ENCODE measurements around the gene VPS37D.
A peak's percentile ranks its signal among the peaks of the same experiment; 100 is the strongest.

Gene VPS37D

DNA sequence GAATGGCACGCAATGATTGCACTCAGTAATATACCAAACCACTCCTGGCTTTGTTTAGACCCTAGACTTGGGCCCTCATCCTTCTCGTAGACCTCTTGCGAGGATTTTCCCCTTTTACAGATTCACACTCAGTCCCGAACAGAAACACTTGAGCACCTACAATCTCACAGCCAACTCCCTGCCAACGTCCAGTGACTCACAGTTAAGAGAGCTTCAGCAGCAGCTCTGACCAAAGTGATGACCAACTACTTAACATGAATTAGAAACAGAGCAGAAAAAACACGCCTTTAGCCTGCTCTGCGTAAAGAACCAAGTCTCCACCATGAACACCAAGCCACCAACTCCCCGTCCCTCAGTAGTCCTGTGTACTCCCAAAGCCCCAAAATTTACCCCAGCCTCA is 13.4 kb downstream of the VPS37D start:
- DNase-seq = no peak

DNA sequence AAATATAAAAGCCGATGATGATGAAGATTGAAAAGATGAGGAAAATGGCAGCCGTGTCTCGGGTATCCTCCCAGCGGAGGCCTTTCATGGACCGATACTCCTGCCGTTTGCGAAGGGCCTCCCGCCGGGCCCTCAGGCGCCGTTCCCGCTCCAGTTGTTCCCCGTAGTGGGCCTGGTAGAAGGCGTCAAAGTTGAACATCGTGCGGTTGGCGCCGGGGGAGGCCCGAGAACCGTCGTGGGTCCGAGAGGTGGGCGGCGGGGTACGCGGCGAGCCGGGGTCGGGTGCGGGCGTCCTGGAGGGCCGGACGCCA is 15.1 kb downstream of the VPS37D start:
- no peak for DNase-seq

DNA sequence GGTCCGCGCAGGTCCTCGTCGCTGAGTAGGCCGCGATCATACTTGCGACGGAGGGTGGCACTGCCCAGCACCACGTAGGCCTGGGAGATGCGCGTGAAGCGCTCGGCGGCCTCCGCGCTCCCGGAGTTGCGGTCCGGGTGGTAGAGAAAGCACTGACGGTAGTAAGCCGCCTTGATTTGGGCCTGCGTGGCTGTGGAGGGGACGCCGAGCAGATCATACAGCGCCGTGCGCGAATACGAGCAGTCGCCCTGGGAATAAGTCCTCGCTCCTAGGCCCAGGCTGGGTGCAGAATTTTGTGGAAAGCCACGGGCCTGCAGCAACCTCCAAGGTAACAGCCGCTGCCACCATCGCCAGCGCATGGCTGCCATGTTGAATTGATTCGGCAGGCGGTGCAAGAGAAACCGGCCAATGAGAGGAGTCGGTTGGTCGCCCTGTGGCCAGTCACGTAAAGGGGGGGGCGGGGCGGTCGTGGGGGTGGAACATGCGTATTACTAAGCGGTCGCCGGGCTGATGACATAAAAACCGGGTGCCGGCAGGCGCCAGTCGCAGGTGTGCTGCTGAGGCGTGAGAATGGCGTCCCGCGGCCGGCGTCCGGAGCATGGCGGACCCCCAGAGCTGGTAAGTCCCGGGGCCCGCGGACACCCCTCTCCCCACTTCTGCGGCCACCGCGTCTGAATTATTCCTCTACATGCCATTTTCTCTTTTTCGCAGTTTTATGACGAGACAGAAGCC is 15.6 kb downstream of the VPS37D start, which contains the start of the genes BUD23 and DNAJC30:
Gene BUD23, plus strand, starts transcription at position 542 of the 732 bp plus-strand sequence. Its CDS starts 29 bp downstream, at position 571.
Gene DNAJC30, minus strand, starts transcription at position 398 of the 732 bp plus-strand sequence. Its CDS starts 30 bp downstream, at position 368.
- DNase-seq = peak; percentile 53

DNA sequence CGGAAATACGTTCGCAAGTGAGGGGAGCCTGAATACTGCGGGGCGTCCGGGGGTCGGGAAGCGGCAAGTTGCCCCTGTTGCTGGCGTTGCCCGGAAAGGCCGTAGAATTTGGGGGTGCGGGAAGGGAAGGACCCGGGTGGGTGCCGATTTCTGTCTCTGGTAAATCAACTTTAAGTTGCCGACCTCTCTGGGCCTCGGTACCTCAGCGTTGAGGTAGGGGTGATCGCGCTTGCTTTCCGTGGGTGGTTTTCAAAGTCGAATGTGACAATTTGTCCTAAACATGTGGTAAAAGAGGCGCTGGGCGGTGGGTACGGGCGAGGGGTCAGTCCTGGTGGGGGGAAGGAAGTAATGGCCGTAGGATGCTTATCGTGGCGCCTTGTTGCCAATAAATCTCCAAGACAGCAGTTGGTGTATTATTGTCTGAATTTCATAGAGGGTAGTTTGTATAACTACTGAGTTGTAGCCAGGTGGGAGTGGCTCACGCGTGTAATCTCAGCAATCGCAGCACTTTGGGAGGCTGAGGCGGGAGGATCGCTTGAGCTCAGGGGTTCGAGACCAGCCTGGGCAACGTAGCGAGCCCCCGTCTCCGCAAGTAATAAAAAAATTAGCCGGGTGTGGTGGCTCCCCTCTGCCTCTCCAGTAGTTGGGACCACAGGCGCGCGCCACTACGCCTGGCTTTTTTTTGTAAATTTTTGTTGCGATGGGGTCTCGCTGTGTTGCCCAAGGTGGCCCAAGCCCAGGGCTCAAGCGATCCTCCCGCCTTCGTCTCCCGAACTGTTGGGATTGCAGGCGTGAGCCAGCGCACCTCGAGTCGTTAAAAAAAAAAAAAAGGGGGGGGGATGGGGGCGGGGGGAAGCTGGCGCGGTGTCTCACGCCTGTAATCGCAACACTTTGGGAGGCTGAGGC is 16.4 kb downstream of the VPS37D start:
- no peak for DNase-seq

DNA sequence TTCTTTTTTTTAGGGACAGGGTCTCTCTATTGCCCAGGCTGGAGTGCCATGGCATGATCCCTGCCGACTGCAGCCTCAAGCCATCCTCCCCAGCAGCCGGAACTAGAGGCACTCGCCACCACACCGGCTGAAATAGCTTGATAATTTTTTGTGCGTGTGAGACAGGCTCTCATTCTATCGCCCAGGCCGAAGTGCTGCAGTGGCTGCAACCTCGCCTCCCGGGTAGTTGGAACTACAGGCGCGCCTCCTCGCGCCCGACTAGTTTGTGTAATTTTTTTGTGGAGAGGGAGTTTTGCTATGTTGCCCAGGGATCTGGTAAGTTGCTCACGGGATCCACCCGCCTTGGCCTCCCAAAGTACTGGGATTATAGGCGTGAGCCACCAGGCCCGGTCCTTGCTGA is 17.7 kb downstream of the VPS37D start:
- no peak for DNase-seq

DNA sequence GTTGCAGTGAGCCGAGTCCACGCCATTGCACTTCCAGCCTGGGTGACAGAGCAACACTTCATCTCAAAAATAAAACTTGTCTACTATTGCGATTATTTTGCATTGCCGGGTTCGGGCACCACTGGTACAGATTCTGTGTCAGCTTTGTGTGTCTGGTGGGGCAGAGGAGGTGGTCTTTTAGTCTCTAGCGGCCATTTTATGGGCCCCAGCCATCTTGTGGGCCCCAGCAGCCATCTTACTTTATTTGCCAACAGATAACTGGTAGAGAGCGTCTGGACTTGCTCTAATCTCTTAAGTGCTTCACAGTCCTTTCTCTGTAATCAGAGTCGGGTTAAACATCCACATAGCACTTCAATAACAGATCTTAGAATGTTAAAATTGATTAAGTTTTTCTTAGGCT is 20.7 kb downstream of the VPS37D start:
- DNase-seq = no peak

DNA sequence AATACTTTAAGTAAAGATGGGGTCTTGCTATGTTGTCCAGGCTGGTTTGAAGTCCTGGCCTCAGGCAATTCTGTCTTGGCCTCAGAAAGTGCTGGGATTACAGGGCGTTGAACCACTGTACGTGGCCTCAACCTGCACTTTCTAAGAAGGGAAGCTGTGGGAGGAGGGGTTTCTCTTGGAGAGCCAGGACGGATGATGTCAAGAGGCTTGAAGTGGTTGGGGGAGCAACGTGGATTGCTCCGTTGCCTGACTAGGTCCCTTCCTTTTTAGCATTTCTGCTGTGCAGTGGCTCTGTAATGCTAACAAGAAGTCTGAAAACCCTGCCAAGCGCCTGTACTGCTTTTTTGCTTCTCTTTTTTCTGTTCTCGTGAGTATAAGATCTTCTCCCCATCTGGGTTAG is 23.0 kb downstream of the VPS37D start:
- no peak for DNase-seq

DNA sequence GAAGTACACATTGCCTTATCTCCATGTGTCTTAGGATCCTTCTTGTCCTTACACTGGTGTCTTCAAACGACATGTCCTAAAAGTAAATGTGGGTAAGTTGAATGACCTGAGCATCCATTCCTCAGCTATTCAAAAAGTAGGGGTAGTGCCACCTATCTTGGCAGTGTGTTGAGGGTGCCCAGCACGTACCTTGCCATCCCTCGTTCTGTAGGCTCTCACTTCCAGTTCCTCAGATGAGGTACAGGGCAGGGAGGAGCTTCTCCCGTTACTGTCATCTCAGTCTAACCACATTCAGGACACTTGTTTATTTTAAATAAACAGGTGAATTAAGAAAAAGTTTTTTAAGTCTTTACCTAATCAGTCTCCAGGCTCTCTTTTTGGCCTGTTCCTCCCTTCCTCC is 28.7 kb downstream of the VPS37D start:
- no peak for DNase-seq

DNA sequence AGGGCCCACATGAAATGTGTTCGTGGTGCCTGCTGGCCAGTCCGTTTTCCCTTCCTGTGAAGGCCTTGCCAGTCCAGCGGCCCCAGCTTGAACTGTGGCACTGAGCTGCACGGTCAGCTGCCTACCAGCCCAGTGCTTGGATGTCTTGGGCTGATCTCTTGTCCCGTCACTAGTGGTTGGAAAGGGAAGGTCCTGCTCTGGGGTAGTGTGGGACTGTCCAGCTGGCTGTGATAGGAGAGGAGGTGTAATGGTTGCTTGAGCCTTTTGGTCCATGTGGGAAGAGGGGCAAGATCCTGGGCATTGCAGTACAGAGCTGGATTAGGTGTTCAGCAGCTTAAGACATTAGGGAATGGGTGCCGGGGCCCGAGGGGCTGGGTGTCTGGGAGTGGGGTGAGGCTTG is 30.8 kb downstream of the VPS37D start:
- DNase-seq = no peak

DNA sequence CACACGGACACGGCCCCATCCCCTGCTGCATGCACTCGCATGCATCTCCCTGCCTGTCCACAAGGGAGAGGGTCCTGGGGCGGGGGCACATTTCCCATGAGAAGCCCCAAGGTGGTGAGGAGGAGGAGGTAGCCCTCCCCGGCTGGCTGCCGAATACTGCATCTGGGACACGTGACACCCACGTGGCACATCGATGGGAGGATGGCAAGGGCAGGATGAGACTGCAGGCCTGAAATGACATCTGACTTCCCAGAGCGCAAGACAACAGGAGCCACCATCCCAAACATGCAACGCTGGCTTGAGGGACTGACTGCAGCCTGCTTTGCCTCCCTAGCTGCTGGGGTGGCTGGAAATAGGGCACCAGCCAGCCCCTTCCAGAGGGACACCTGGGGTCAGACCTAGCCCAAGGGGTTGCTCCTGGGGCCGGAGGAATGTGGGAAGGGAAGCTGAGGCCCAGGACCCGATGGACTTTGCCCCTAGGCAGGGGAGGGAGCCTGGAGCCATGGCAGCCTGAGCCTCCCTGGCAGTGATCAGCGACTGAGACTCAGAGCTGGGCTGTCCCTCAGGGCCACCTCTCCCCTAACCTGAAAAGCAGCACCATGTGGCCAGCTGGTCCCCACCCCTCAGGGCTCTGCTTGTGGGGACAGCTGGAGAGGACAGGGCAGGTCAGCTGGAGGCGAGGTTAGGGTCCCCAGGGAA is 31.9 kb downstream of the VPS37D start:
- DNase-seq = no peak

DNA sequence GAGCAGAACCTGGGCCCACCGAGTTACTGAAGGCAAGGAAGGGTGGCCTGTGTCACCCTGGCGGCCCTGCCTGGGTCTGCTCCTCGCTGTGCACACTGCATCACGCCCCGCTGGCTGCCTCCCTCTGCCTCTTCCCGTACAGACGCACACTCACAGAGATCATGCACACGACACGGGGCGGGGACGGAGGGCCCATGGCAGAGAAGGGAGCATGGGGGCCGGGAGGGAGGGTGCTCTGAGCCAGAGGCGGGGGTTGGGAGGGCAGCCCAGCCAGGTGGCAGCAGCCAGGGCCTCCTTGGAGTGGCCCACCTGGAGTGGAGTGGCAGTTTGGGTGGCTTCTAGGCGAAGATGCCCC is 32.4 kb downstream of the VPS37D start:
- no peak for DNase-seq

DNA sequence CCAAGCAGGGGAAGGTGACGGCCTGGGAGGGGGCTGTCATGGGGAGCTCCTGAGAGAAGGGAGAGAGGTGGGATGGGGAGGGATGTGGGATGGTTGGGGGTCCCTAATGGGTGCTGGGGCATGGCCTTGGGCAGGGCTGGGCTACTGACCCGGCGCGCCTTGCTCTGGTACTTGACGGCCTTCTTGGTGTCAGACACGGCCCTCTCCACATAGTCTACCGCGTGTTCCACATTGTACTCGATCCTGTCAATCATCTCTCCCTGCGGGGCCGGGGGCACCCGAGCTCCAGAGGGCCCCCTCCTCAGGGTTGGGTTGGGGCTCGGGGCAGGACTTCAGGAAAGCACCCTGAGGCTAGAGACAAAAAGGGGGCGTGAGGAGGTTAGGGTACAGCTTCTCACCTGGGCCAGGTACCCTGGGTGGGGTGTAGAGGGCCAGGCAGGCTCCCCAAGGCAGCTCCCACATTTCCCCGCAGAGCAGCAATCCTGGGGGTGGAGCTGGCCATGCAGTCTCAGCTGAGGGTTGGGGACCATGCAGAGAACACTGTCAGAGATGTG is 33.0 kb downstream of the VPS37D start:
- DNase-seq = no peak

DNA sequence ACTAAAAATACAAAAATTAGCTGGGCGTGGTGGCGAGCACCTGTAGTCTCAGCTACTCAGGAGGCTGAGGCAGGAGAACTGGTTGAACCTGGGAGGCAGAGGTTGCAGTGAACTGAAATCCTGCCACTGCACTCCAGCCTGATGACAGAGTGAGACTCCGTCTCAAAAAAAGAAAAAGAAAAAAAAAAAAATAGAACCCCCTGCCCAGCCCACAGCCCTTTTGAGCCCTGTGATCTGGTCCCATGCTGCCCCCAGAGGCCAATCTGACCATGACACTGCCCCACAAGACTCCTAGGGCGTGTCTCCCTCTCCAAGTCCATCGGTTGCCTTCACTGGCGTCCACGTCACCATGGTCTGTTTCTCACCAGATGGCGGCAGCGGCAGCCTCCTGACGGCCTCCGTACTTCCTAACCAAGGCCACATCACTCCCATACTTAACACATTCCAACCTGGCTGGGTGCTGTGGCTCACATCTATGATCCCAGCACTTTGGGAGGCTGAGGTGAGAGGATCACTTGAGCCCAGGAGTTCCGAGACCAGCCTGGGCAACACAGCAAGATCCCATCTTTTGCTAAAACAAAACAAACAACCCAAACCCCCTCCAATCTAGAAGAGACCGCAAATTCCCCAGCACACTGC is 33.8 kb downstream of the VPS37D start:
- DNase-seq = peak; percentile 57

DNA sequence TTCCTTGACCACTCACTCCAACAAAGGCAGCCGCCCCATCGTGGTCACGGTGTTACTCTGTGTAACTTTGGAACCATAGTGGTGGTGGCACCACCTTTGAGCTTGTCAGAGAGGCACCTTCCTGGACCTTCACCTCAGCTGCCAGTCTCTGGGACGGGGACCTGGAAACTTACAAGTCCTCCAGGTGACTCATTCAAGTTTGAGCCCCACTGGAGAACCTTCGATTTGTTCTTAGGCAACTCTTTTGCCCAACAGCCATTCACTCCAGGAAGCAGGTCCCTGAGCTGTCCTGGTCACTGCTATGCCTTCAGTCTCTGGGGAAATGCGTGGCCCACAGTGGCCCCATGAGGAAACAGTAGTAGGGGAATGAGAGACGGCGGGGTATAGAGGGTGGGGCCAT is 34.6 kb downstream of the VPS37D start:
- DNase-seq = no peak

DNA sequence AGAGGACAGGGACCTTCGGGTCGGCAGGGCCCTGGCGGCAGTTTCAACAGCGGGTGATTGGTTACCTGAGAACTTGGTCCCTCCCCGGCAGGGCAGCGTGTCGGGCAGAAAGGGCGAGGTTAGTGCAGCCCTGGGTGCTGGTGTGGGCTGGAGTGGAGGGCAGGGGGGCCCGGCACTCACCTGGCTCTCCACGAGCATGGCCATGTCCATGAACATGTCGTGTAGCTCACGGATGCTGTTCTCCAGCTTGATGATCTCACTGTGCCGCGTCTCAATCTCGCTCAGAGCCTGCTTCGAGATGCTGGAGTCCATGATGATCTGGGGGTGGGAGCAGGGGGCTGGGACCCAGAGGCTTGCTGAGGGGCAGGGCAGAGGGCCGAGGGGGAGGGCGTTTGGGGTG is 35.0 kb downstream of the VPS37D start:
- no peak for DNase-seq

DNA sequence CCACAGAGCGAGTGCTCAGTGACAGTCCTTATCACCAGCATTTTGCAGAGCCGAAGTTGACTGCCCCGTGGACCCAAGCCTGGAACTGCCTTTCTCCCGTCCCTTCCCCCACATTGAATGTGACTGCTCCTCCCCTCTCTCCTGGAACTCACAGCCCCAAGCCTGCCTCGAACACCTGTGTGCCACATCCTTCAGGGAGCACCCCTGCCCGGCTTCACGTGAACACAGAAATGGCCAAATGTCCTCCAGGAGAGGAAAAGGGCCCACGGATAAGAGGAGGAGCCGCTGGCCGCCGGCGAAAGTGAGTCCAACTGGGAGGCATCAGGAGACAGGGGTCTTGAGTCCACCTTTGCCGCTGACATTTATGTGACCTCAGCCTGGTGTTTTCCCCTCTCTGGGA is 35.6 kb downstream of the VPS37D start:
- no peak for DNase-seq

DNA sequence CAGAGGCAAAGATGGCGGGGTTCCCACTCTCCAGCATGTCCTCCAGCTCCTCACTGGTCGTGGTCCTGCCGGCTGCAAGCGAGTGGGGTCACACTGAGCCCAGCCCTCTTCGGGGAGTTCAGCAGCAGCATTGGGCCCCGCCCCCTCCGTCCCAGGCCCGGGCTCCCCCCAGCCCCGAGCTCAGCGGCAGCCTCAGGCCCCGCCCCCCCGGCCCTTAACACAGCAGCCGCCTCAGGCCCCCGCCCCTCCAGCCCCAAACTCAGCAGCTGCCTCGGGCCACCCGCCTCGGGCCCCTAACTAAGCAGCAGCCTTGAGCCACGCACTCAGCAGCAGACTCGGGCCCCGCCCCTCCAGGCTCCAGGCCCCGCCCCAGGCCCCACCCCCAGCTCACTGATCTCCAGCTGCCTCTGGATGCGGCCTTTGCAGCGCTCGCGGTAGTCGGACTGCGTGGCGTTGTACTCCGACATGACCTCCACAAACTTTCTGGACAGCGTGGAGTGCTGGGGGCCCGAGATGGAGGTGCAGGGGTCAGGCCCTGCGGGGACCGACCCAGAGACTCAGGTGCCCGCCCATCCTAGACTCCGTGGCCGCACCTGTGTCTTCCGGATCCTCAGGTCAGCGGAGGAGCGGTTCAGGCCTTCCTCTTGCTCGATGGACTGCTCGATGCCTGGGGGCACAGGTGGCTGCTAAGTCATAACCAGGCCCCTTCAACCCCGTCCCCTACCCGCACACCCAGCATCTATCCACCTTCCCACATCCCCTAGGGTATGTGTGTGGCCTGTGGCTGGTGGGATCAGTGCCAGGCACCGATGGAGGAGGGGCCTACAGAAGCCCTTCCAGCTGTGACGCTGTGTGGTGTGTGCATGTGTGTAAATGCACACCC is 36.4 kb downstream of the VPS37D start:
- no peak for DNase-seq

DNA sequence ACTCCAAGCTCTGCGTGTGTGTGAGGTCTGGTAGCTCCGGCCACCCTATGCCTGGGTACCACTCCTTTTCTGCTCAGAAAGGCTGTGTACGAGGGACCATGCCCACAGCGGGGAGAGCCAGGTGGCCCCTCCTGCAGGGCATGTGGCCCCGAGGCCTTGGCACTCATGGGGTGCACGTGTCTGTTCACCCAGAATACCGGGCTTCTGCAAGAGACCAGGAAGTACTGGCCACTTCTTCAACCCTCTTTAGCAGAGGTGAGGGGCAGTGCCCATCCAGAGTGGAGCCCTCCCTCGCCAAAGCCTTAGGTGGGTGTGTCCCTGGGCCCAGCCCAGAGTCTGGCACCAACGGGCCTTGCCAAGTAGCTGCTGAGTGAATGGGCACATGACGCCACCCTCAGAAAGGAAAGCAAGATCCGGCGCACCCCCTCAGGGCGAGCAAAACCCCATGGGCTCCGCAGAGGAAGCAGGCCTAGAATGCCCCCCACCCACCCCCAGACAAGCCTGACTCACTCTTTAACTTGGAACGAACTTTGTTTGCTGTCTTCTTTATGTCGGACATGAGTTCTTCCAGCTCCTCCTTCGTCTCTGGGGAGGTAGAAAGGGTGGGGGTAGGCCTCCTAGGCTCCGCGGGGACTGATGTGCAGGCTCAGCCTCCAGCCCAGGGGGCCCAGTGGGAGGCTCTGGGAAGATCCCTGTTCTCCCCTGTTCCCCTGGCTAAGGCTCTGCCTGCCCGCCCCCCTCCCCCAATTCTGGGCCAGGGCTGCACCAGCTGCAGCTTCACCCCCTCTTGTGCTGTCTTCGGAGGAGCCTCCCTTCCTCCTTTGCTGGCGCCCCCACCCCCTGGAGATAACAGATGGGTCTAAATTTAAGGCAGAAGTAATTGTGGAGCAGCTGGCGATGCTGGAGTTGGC is 37.3 kb downstream of the VPS37D start:
- DNase-seq = peak; percentile 77

DNA sequence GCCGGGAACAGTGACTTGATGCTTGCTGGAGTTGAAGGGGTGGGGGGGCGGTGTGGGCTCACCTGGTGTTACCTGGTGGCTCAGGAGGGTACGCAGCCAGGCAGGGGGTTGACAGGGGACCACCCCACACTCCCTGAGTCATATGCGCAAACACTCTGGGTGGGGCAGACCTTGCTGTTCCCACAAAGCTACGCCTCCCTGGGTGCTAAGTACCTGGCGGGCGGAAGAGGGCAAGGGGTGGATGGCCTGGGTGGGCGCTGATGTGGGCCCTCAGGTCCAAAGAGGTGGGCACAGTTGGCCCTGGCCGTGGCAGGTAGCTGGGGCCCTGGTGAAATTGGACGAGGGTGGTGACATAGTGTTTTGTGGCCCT is 37.9 kb downstream of the VPS37D start:
- DNase-seq = no peak

DNA sequence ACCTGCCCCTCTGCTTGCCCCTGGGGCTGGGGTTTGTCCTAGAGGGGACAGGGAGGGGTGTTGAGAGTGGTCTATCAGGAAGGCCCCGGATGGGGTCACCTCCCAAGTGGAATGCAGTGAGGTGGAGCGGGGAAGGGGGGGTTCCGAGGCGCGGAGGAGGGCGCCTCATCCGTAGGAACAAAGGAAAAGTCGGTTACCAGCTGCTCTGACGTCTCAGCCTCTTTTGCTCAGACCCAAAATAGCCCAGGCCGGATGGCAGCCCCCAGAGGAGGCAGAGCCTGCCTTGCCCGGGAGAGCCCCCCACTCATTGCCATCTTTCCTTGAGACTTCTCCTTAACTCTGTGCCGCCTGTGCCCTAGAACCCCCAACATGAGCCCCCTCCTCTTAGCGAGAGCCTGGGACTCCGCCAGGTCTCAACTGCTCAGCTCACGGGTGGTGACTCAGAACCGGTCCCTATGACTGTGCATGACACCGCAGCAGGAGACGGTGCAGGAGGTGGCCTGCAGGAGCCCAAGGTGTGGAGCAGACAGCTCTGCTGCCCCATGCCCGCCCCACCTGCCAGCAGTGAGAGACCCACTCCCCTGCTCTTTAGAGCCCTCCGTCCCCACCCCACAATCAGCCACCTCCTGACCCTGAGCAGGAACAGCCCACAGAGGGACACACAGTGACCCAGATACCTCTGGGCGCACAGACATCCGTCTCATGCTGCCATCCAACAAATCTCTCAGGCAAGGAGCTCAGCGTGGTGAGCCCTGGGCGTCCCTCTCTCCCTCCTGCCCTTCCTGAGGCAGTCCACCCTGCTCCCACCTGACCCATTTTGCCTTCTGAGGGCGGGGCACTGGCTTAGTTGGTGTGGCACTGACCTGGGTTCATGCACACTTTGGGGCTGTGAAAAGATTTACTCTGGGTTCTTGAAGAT is 38.8 kb downstream of the VPS37D start:
- DNase-seq = no peak
